ENCODE data around the gene PRR23E. TPM values are rescaled to one million over a fixed set of nuclear protein-coding genes. Genes with fewer than 3 reads are reported as not detected.

PRR23E gene
- total RNA-seq, 1 experiment from 2014 or later: not detected

DNA sequence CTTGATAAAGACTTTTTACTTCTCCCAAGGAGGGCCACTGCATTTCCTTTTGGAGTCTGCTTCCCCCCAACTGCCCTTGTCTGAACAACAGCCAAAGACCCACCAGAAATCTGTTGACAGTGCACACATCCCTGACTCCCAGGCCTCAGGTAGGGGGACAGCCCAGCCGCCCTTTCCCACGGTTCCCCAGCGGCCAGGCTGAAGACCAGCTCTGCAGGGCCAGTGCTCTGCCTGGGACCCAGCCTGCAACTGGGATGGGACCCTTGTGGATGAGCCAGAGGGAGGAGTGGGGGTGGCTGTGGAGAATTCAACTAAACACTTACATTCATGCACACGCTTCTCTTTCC is 8.1 kb upstream of the PRR23E start:
- Histone ChIP-seq H3K36me3 (no peaks in the 10 kb centered on the region), H3K27me3 (no peaks in the 10 kb centered on the region), H3K9me3 (replicated peaks) (no peaks in the 10 kb centered on the region; the same call in 1 of the 2 replicates), H3K27ac (no peak overlapping the region), H3K4me1 (peaks cover 5% of the 10 kb centered on the region; the same call in 1 of the 2 replicates), H3K4me3 (no peak overlapping the region)
- DNase-seq: no peak

DNA sequence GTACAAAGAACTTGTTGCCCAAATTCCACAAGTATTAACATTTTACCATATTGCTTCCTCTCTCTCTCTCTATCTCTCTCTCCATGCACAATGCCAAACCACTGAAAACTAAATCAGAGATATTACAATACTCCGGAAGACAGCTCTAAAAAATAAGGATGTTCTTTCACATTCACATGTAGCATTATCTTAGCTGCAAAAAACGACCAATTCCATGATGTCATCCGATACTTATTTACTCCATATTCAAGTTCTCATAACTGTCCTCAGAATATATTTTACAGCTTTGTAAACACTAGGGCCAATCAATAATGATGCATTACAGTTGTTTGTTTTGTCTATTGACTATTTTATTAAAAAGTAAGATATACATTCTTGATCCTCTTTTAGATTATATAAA is 7.7 kb upstream of the PRR23E start:
- Histone ChIP-seq H3K9me3 (replicated peaks) (no peaks in the 10 kb centered on the region), H3K4me3 (no peak overlapping the region), H3K27me3 (no peaks in the 10 kb centered on the region), H3K36me3 (no peaks in the 10 kb centered on the region), H3K27ac (no peak overlapping the region), H3K4me1 (peaks cover 5% of the 10 kb centered on the region; the same call in 1 of the 2 replicates)
- no peak for DNase-seq

DNA sequence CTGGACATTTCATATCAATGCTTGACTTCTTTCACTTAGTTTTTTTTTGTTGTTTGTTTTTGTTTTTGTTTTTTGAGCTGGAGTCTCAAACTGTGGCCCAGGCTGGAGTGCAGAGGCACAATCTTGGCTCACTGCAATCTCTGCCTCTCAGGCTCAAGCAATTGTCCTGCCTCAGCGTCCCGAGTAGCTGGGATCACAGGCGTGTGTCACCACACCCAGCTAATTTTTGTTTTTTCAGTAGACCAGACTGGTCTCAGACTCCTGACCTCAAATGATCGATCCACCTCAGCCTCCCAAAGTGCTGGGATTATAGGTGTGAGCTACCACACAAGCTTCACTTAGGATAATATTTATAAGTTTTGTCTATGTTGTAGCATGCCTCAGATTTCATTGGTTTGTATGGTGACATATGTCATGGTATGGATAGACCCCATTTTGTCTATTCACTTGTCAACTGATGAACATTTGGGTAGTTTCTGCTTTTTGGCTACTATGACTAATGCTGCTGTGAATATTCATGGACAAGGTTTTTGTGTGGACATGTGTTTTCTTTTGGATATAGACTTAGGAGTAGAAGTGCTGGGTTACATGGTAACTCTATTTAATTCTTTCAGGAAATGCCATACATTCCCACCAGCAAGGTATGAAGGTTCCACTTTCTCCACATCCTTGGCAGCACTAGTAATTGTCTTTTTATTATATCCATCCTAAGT is 6.8 kb upstream of the PRR23E start:
- Histone ChIP-seq H3K27ac (no peak overlapping the region), H3K36me3 (no peaks in the 10 kb centered on the region), H3K9me3 (replicated peaks) (no peaks in the 10 kb centered on the region), H3K4me1 (peaks cover 5% of the 10 kb centered on the region; the same call in 1 of the 2 replicates), H3K4me3 (no peak overlapping the region), H3K27me3 (no peaks in the 10 kb centered on the region)
- DNase-seq: no peak

DNA sequence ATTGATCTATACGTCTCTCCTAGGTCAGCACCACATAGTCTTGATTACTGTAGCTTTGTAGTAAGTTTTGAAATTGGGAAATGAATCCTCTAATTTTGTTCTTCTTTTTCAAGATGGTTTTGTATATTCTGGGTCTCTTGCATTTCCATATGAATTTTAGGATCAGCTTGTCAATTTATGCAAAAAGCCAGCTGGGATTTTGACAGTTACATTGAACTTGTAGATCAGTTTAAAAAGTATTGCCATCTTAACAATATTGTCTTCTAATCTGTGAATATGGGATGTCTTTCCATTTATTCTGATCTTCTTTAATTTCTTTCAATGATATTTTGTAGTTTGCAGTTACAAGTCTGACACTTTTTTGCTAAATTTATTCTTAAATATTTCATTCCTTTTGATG is 5.6 kb upstream of the PRR23E start:
- DNase-seq: no peak
- no peaks in the 10 kb centered on the region for H3K36me3 ChIP-seq
- H3K4me1 ChIP-seq: peaks cover 5% of the 10 kb centered on the region; the same call in 1 of the 2 replicates
- H3K27ac ChIP-seq: no peak overlapping the region
- no peak overlapping the region for H3K4me3 ChIP-seq
- no peaks in the 10 kb centered on the region for H3K27me3 ChIP-seq
- H3K9me3 ChIP-seq (replicated peaks): no peaks in the 10 kb centered on the region

DNA sequence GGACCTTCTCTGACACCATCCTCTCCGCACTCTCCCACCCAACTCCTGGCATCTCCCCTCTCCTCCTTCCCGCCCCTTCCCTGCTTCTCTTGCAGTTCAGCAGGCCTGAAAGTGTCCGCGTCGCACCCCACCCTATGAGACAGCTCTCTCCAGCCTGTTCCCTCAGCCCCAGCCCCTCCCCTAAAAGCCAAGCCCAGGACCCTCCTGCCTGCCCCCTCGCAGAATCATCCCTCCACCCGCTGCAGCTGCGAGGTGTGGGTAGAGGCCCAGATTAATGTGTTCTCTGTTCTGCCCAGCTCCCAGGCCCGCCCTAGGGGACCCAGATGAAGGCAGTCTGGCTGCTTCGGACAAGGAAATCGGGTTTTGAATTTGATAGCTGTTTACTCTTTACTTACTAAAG is 410 bp downstream of the PRR23E start:
- Histone ChIP-seq H3K9me3 (replicated peaks) (no peaks in the 10 kb centered on the region), H3K27ac (no peak overlapping the region), H3K27me3 (no peaks in the 10 kb centered on the region), H3K4me1 (no peaks in the 10 kb centered on the region), H3K36me3 (no peaks in the 10 kb centered on the region), H3K4me3 (no peak overlapping the region)
- DNase-seq: no peak

DNA sequence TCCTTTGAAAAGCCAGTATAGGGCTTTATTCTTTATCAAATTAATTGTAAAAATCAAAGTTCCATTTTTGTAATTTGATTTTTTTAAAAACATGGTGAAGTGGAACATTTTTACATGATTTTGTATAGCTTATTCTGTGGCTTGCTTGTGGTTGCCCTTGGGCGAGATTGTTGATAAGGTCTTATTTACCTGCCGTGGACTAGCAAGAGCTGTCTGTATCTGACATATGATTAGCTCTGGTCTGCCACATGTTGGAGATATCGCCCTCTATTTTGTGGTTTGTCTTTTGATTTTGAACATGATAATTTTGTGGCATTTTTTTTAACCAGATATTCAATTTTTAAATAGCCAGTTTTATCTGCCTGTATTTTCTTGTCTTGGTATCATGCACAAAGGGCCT is 844 bp downstream of the PRR23E start:
- Histone ChIP-seq H3K36me3 (no peaks in the 10 kb centered on the region), H3K27me3 (0 out of 2 replicates have a peak, but pooled peaks cover under 1% of the 10 kb centered on the region), H3K4me1 (no peaks in the 10 kb centered on the region), H3K27ac (no peak overlapping the region), H3K4me3 (no peak overlapping the region), H3K9me3 (replicated peaks) (no peaks in the 10 kb centered on the region)
- DNase-seq: no peak

DNA sequence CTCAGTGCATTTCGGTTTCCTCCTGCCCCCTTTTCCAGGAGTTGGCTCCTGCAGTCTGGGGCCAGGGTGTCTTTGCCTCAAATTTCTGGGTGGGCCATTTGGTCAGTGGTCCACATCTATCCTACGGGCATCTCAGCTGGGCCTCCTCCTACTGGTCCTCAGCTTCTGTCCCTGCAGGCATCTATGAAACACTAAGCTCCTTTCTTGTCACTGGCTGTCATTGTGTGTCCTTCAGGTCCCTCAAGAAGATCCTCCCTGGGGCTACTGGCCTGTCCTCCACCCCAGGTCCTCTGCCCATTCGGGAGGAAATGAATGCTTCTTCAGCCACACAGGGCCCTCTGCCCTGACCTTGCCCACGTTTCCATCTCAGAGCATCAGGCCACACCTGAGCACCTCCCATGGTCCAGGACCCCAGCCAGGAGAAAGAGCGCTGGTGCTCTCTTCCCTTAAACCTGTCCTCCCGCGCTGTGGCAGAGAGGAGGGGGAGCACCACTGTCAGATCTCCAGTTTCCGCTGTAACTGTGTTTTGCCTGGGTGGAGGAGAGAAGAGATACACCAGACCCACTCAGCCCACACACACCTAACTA is 1.8 kb downstream of the PRR23E start:
- no peaks in the 10 kb centered on the region for H3K36me3 ChIP-seq
- no peak overlapping the region for H3K27ac ChIP-seq
- no peak for DNase-seq
- H3K27me3 ChIP-seq: peaks cover 4% of the 10 kb centered on the region; the same call in 1 of the 2 replicates
- H3K9me3 ChIP-seq (replicated peaks): no peaks in the 10 kb centered on the region
- H3K4me3 ChIP-seq: no peak overlapping the region
- no peaks in the 10 kb centered on the region for H3K4me1 ChIP-seq

DNA sequence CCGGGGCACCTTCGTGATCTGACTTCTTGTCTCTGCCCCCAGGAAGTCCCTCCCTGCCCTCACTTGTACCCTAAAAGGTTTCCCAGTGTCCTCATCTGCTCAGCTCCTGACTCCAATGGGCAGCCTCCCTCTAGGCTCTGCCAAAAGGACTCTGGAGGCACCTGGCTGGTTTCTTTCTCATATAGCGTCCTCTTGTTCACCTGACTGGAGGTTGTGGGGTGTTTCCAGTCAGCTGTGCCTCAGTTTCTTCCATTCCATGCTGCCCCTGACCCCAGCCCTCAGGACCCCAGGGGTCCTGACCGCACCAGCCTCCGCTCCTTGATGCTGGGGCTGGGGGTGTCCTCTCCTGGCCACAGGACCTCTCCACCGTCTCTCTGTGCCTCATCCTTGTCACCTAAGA is 2.5 kb downstream of the PRR23E start:
- H3K9me3 ChIP-seq (replicated peaks): no peaks in the 10 kb centered on the region
- H3K4me1 ChIP-seq: no peaks in the 10 kb centered on the region
- no peak for DNase-seq
- H3K36me3 ChIP-seq: no peaks in the 10 kb centered on the region
- no peak overlapping the region for H3K4me3 ChIP-seq
- peaks cover 4% of the 10 kb centered on the region; the same call in 1 of the 2 replicates for H3K27me3 ChIP-seq
- no peak overlapping the region for H3K27ac ChIP-seq

DNA sequence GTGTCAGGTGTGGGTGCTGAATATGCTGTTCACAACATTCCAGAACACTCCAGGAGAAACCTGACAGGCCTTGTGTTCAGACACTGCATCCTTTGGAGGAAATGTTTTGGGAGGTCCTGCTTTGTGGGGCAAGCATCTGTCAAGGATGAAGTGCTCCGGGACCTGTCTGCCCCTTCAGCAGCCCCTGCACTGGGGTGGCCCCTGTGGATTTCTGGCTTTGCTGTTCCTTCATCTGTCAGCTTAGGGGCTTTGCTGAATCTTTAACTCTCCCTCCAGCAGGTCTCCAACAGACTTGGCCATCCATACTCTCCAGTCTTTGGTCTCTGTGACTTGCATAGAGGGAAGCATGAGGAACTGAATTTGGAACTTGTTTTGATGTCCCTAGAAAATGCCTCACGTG is 3.1 kb downstream of the PRR23E start:
- Histone ChIP-seq H3K4me3 (no peak overlapping the region), H3K4me1 (no peaks in the 10 kb centered on the region), H3K9me3 (replicated peaks) (no peaks in the 10 kb centered on the region), H3K27ac (no peak overlapping the region), H3K27me3 (peaks cover 4% of the 10 kb centered on the region; the same call in 1 of the 2 replicates), H3K36me3 (no peaks in the 10 kb centered on the region)
- no peak for DNase-seq

DNA sequence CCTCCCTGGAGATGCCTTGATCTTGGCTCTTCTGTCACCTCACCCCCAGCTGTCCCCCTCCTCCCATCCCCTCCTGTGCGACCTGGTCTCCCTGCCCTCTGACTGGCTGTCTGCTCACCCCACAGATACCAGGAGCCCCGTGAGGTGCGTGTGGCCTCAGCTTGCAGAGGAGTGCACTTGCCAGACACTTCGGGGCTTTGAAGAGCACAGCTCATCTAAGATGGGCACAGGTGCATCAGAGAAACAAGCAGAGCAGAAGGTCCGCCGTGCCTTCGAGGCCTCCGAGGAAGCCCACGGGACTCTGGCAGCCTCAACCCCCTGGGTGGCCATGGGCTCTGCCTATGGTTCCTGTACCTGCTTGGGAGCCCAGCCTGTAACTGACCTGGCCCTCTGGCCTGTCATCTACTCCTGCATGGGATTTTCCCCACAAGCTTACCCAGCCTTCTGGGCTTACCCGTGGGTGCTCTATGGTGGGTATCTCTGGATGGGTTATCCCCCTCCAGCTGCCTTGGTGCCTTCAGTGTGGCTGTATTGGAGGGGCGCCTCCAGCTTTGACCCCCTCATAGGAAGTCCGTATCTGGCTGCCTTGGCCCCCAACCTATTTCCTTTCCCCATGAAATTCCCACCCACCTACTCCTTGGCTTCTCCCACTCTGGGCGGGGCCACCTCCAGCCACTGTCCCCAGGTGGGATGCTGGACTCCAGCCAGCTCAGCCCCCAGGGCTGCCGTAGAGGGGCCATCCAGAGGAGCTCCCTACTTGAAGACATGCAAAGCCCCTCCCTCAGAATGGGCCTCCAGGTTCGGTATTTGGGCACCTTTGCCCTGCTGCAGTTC is 3.8 kb downstream of the PRR23E start:
- H3K36me3 ChIP-seq: no peaks in the 10 kb centered on the region
- H3K4me3 ChIP-seq: no peak overlapping the region
- H3K4me1 ChIP-seq: no peaks in the 10 kb centered on the region
- H3K9me3 ChIP-seq (replicated peaks): no peaks in the 10 kb centered on the region
- DNase-seq: no peak
- H3K27ac ChIP-seq: no peak overlapping the region
- H3K27me3 ChIP-seq: peaks cover 4% of the 10 kb centered on the region; the same call in 1 of the 2 replicates

DNA sequence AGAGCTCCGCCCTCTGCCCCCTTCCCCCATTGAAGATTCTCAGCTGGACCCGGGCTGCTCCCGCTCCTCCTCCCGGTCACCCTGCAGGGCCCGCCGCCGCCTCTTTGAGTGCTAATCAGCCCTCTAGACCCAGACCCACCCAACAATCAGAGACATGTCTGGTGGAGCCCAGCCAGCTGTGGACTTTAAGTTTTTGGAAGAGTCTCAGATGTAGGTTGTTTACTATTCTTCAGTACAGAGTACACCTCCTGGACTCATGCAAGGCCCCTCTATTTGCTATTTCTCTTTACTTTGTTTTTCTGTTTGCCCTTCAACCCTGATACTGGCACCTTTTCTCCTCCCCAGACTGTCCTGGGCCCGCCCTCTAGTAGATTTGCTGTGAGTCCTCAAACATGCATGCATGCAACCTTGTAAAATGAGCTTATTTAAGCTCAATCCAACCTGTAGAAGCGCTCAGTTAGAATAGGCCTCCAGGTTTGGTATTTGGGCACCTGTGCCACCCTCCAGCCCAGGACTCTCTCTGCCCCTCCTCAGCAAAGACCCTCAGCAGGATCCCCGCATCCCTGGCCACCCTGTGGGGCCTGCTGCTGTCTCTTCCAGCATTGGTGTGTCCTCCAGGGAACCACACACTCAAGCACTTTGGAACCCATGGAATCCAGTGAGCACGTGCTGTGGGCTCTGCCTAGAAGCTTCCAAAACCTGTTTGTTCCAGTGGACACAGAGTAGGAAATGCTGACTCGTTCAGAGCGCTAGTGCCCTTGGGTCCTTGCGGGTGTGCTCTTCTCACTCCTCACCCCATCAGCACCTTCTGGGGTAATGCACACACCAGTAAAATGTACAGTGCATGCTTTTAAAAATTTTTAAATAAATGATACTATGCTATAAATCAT is 4.6 kb downstream of the PRR23E start:
- H3K4me1 ChIP-seq: no peaks in the 10 kb centered on the region
- no peak overlapping the region for H3K27ac ChIP-seq
- no peaks in the 10 kb centered on the region for H3K36me3 ChIP-seq
- no peak for DNase-seq
- H3K9me3 ChIP-seq (replicated peaks): no peaks in the 10 kb centered on the region
- H3K4me3 ChIP-seq: no peak overlapping the region
- peaks cover 4% of the 10 kb centered on the region; the same call in 1 of the 2 replicates for H3K27me3 ChIP-seq

DNA sequence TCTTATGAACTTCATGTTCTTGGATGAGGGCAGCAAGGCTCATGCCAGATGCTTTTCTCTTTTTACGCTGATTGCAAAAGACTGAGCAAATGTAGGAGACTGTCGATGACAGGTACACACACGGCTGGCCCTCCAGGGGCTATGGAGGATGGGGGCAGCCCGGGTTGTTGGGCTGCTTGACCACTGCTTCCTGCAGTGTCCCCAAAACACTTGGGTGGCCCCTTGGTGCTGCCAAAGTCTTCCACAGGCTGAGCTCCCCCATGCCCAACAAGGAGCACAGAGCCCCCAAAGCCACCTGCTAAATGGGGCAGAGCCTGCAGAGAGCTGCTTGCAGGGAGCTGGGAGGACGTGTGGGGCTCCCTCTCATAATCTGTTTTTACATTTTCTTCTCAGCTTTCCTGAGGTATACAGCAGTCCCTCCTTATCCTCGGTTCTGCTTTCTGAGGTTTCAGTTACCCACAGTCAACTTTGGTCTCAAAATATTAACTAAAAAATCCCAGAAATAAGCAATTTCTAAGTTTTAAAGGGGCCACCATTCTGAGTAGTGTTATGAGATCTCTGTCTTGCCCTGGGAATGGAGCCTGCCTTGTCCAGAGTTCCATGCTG is 7.3 kb downstream of the PRR23E start:
- Histone ChIP-seq H3K27ac (no peak overlapping the region), H3K9me3 (replicated peaks) (no peaks in the 10 kb centered on the region), H3K4me3 (no peak overlapping the region), H3K36me3 (no peaks in the 10 kb centered on the region), H3K27me3 (peaks cover 4% of the 10 kb centered on the region; the same call in 1 of the 2 replicates), H3K4me1 (no peaks in the 10 kb centered on the region)
- DNase-seq: no peak

DNA sequence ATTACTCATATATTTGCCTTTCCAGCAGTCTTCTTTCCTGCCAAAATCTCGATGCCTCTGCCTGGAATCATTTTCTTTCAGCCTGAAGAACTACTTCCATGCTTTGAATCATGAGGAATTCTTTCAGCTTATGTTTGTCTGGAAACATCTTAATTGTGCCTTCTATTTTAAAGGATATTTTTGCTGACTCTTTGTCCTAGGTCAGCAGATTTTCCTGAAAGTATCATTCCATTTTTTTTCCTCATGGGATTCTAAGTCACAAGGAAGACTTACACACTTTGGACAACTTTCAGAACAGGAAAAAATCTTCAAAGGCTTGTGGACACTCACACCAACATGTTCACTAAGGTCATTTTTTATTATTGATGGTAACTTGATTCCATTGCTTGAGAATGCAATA is 10.1 kb downstream of the PRR23E start:
- DNase-seq: no peak
- H3K9me3 ChIP-seq (replicated peaks): no peaks in the 10 kb centered on the region
- no peaks in the 10 kb centered on the region for H3K36me3 ChIP-seq
- no peak overlapping the region for H3K4me3 ChIP-seq
- peaks cover under 1% of the 10 kb centered on the region; the same call in 1 of the 2 replicates for H3K4me1 ChIP-seq
- peaks cover 4% of the 10 kb centered on the region; the same call in 1 of the 2 replicates for H3K27me3 ChIP-seq
- no peak overlapping the region for H3K27ac ChIP-seq

Data from SJCRH30 (cell line).